IMR-90 (cell line): ENCODE measurements around the gene CREB3L1. TPM values are rescaled to one million over a fixed set of nuclear protein-coding genes. Genes with fewer than 3 reads are reported as not detected.

Experiments
- ATAC-seq: fragments of 200-7000 bp; cut with Tn5 transposase; 2 replicates; pipeline ENCODE4 v1.9.1; 2020; ENCODE audit warnings: low read depth, mild to moderate bottlenecking, moderate library complexity
- BruUV-seq: library from RNA; stranded (reverse); fragments of 400-500 nt; replicated peaks from 2 replicates; lab custom pipeline; 2021; lab: Mats Ljungman, UMichigan
- CTCF ChIA-PET: fragments of 300-600 bp; formaldehyde crosslinking; extraction: SDS; loops from one replicate; lab custom pipeline; 2021; ENCODE audit warnings: antibody characterized with exemption; lab: Yijun Ruan, JAX
- POLR2A ChIA-PET: fragments of 300-600 bp; sonication (Branson Sonifier 250); formaldehyde crosslinking; loops from one replicate; lab custom pipeline; 2022; ENCODE audit warnings: antibody characterized with exemption; ENCODE audit not compliant: unreplicated experiment; lab: Charles Lee
- DNase-seq: peaks from one replicate; pipeline ENCODE4 v3.0.0; 2013
- H2AFZ ChIP-seq: replicated peaks from 2 replicates; pipeline ENCODE3; 2013; ENCODE audit warnings: low read length, mild to moderate bottlenecking; ENCODE audit not compliant: poor library complexity
- H2AK5ac ChIP-seq: 2 replicates; pipeline ENCODE4 v1.6.1; 2013; ENCODE audit warnings: low read depth, low read length, inconsistent platforms
- H2AK9ac ChIP-seq: replicated peaks from 2 replicates; pipeline ENCODE3; 2013; ENCODE audit warnings: mild to moderate bottlenecking, low read depth, low read length, moderate library complexity; ENCODE audit not compliant: poor library complexity
- H2BK120ac ChIP-seq: 2 replicates; pipeline ENCODE4 v1.6.1; 2013; ENCODE audit warnings: low read depth, low read length, inconsistent platforms
- H2BK15ac ChIP-seq: 3 replicates; pipeline ENCODE4 v1.6.1; 2013; ENCODE audit warnings: low read depth, low read length, inconsistent platforms
- H2BK20ac ChIP-seq: 2 replicates; pipeline ENCODE4 v1.6.1; 2013; ENCODE audit warnings: low read depth, mild to moderate bottlenecking, inconsistent platforms, low read length, moderate library complexity
- H2BK5ac ChIP-seq: 2 replicates; pipeline ENCODE4 v1.6.1; 2013; ENCODE audit warnings: mild to moderate bottlenecking, low read depth, low read length, inconsistent platforms; ENCODE audit not compliant: poor library complexity, severe bottlenecking
- H3K14ac ChIP-seq: replicated peaks from 2 replicates; pipeline ENCODE4 v1.6.1; 2013; ENCODE audit warnings: low read depth, low read length, inconsistent platforms
- H3K18ac ChIP-seq: 2 replicates; pipeline ENCODE4 v1.6.1; 2013; ENCODE audit warnings: low read depth, low read length, control low read depth
- H3K23ac ChIP-seq: 2 replicates; pipeline ENCODE4 v1.6.1; 2013; ENCODE audit warnings: low read depth, low read length, inconsistent platforms
- H3K27ac ChIP-seq: 2 replicates; pipeline ENCODE4 v1.5.1; 2013; ENCODE audit warnings: mild to moderate bottlenecking, control low read depth, low read length; ENCODE audit not compliant: insufficient read depth
- H3K27me3 ChIP-seq: 2 replicates; pipeline ENCODE4 v1.6.1; 2013; ENCODE audit warnings: low read length; ENCODE audit not compliant: control insufficient read depth, insufficient read depth
- H3K36me3 ChIP-seq: 2 replicates; pipeline ENCODE4 v1.6.1; 2013; ENCODE audit warnings: low read length, mixed read lengths; ENCODE audit not compliant: control insufficient read depth, insufficient read depth
- H3K4ac ChIP-seq: 2 replicates; pipeline ENCODE4 v1.6.1; 2013; ENCODE audit warnings: low read depth, low read length, inconsistent platforms
- H3K4me1 ChIP-seq: 2 replicates; pipeline ENCODE4 v1.6.1; 2013; ENCODE audit warnings: low read length, mixed read lengths; ENCODE audit not compliant: control insufficient read depth, insufficient read depth
- H3K4me2 ChIP-seq: 2 replicates; pipeline ENCODE4 v1.6.1; 2013; ENCODE audit warnings: low read depth, mild to moderate bottlenecking, control low read depth, low read length, moderate library complexity
- H3K4me3 ChIP-seq: 2 replicates; pipeline ENCODE4 v1.5.1; 2013; ENCODE audit warnings: low read depth, mild to moderate bottlenecking, control low read depth, low read length, moderate library complexity; ENCODE audit not compliant: insufficient read depth
- H3K56ac ChIP-seq: 2 replicates; pipeline ENCODE4 v1.6.1; 2013; ENCODE audit warnings: low read length, inconsistent platforms; ENCODE audit not compliant: insufficient read depth; ENCODE audit errors: extremely low read depth
- H3K79me1 ChIP-seq, 2 experiments: 2 replicates each; pipeline ENCODE4 v1.6.1; 2013; ENCODE audit warnings: low read length in 2 of 2, inconsistent platforms in 1 of 2, low read depth in 1 of 2
- H3K9ac ChIP-seq: 2 replicates; pipeline ENCODE4 v1.6.1; 2013; ENCODE audit warnings: low read depth, low read length, control low read depth
- H3K9me1 ChIP-seq: 2 replicates; pipeline ENCODE4 v1.6.1; 2013; ENCODE audit warnings: low read length, inconsistent platforms; ENCODE audit not compliant: insufficient read depth
- H3K9me3 ChIP-seq: 2 replicates; pipeline ENCODE4 v1.6.1; 2013; ENCODE audit warnings: low read length; ENCODE audit not compliant: control insufficient read depth, insufficient read depth
- H4K20me1 ChIP-seq: 2 replicates; pipeline ENCODE4 v1.6.1; 2013; ENCODE audit warnings: low read length, inconsistent platforms; ENCODE audit not compliant: insufficient read depth
- H4K5ac ChIP-seq: 2 replicates; pipeline ENCODE4 v1.6.1; 2013; ENCODE audit warnings: mild to moderate bottlenecking, low read depth, low read length, control low read depth
- H4K8ac ChIP-seq, 2 experiments: 2 replicates each; pipeline ENCODE4 v1.6.1; 2013; ENCODE audit warnings: low read depth in 2 of 2, low read length in 2 of 2, control low read depth in 1 of 2, inconsistent platforms in 1 of 2
- H4K91ac ChIP-seq: 2 replicates; pipeline ENCODE4 v1.6.1; 2013; ENCODE audit warnings: low read depth, low read length, inconsistent platforms; ENCODE audit not compliant: insufficient read depth
- BHLHE40 ChIP-seq: fragments of 150-350 bp; IDR thresholded peaks from 2 replicates; pipeline ENCODE4 v1.6.1; 2016; ENCODE audit warnings: mild to moderate bottlenecking, low read depth, low read length
- CEBPB ChIP-seq: IDR thresholded peaks from 2 replicates; pipeline ENCODE4 v1.6.1; 2012; ENCODE audit warnings: low read depth, low read length, improper control_type of control experiment
- POLR2A ChIP-seq: IDR thresholded peaks from 2 replicates; pipeline ENCODE4 v1.6.1; 2012; ENCODE audit warnings: mild to moderate bottlenecking, low read depth, low read length
- RAD21 ChIP-seq: IDR thresholded peaks from 2 replicates; pipeline ENCODE4 v1.6.1; 2012; ENCODE audit warnings: low read length, improper control_type of control experiment
- WGBS, 2 experiments: methylation state at CpG; one replicate each; pipeline versions ENCODE4 v1.1.5 to v1.1.7; 2013; ENCODE audit warnings: missing lambda C conversion rate in 2 of 2; ENCODE audit not compliant: insufficient read length in 1 of 2; ENCODE audit errors: extremely low coverage in 2 of 2; 5-methylcytosine and 5-hydroxymethylcytosine counted together
- dilution Hi-C: fragments of 300-500 bp; cut with HindIII; formaldehyde crosslinking; loops from one replicate; pipeline ENCODE4 v1.14.3; 2018; ENCODE audit warnings: low sequenced_read_pairs; ENCODE audit not compliant: unreplicated experiment
- in situ Hi-C: fragments of 300-500 bp; cut with MboI; formaldehyde crosslinking; loops from 3 replicates; pipeline ENCODE4 v1.14.3; 2019; ENCODE audit warnings: low sequenced_read_pairs, inconsistent platforms, mixed read lengths
- intact Hi-C: fragments of 100-400 bp; cut with micrococcal nuclease; formaldehyde crosslinking; loops from 2 replicates; pipeline ENCODE4 v1.10.0; 2022
- polyA plus RNA-seq, 3 experiments: library from polyadenylated mRNA; depleted of rRNA; stranded (reverse); fragments of >200 nt; gene quantifications; 2 replicates each; pipeline ENCODE4 v1.2.3, GENCODE V29; 2012; ENCODE audit warnings: low replicate concordance in 1 of 3
- total RNA-seq: library from RNA; depleted of rRNA; stranded (reverse); fragments of >200 nt; gene quantifications from 2 replicates; pipeline ENCODE4 v1.2.3, GENCODE V29; 2012

Gene CREB3L1
- total and polyA plus RNA-seq, 2 of the 4 experiments (the other 2 are of a cell fraction), result 8.1 to 82.3 TPM

- H2BK120ac ChIP-seq, result no peak overlapping the region
- peak overlapping the region; percentile 12; the same call in 1 of the 2 replicates for H3K56ac ChIP-seq
- H3K18ac ChIP-seq, result no peak overlapping the region
- H3K36me3 ChIP-seq, result peaks cover 71% of the 10 kb centered on the region
- H4K20me1 ChIP-seq, result peaks cover 26% of the 10 kb centered on the region; the same call in 1 of the 2 replicates
- peak overlapping the region; percentile 29; the same call in 1 of the 2 replicates for H3K27ac ChIP-seq
- 0 out of 2 replicates have a peak overlapping the region, but pooled peaks have one; percentile 10 for H3K23ac ChIP-seq
- no peak overlapping the region for H2BK15ac ChIP-seq
- no peak overlapping the region for H3K4me3 ChIP-seq
- H2BK5ac ChIP-seq, result no peak overlapping the region
- no peak overlapping the region for H4K5ac ChIP-seq
- H3K27me3 ChIP-seq, result no peaks in the 10 kb centered on the region
- H3K4me2 ChIP-seq, result no peak overlapping the region
- H4K91ac ChIP-seq, result no peak overlapping the region
- peaks cover 38 to 82% of the 10 kb centered on the region in 2 experiments for H3K79me1 ChIP-seq
- no peaks in the 10 kb centered on the region for H3K9me3 ChIP-seq
- no peak overlapping the region for H2AFZ ChIP-seq
- H3K14ac ChIP-seq, result 0 out of 2 replicates have a peak overlapping the region, but pooled peaks have one; percentile 45
- TF ChIP-seq CEBPB (no peak), RAD21 (no peak), POLR2A (no peak), BHLHE40 (no peak)
- intact Hi-C loops, result loop anchor here (2.0 to 5.0 kb wide), 3 partner anchors 31 to 343 kb away; partner anchors contain the start of gene PHF21A
- 0 out of 2 replicates have a peak overlapping the region, but pooled peaks have one; percentile 4 for H3K9ac ChIP-seq
- dilution Hi-C loops, result no loop called here
- WGBS, 2 experiments, result no CpG with 5 or more reads among the region's 4 CpGs
- peak overlapping the region; percentile 20; the same call in 1 of the 2 replicates for H2AK5ac ChIP-seq
- H4K8ac ChIP-seq, result 0 out of 4 replicates have a peak overlapping the region, but pooled peaks of 1 of the 2 experiments have one; percentile 15
- H3K9me1 ChIP-seq, result no peaks in the 10 kb centered on the region; the same call in 1 of the 2 replicates
- ATAC-seq, result no peak
- H3K4me1 ChIP-seq, result peaks cover 11% of the 10 kb centered on the region
- ChIA-PET CTCF (interaction anchor here (0.7 to 4.7 kb wide), 4 partner anchors 31 to 71 kb away, joined by 3 to 27 read pairs (median 6); no protein-coding TSS in a partner anchor), POLR2A (interaction anchor here (1.0 kb wide), 1 partner anchor 37 kb away, joined by 3 read pairs; no protein-coding TSS in a partner anchor)
- H2BK20ac ChIP-seq, result no peak overlapping the region
- in situ Hi-C loops, result loop anchor here (25.0 kb wide), 1 partner anchor 198 kb away; the partner anchor contains the start of gene PHF21A
- no peak for DNase-seq
- no TSS peak for BruUV-seq
- H3K4ac ChIP-seq, result no peak overlapping the region
- no peak overlapping the region for H2AK9ac ChIP-seq
Observed at GRCh38 chr11:46309814-46310259, 32.4 kb downstream of the CREB3L1 start.
